Measurements from ENCODE around the gene FNDC10. TPM values are rescaled to one million over a fixed set of nuclear protein-coding genes. Genes with fewer than 3 reads are reported as not detected.

The FNDC10 gene
- total RNA-seq, 1 experiment from 2014 or later, result 15.2 TPM

GRCh38 chr1:1609822-1610485 lies 10.0 kb upstream of the FNDC10 start:
- Histone ChIP-seq H3K23me2 (ENCODE audit: insufficient read length, low read depth, low read length, poor library complexity, severe bottlenecking) (peaks cover 7% of the 10 kb centered on the region), H3K4me2 (ENCODE audit: insufficient read depth, insufficient read length, low read length) (no peak overlapping the region), H2AK5ac (ENCODE audit: insufficient read length, low read length) (no peak overlapping the region), H3K79me2 (ENCODE audit: insufficient read depth, low read length) (no peaks in the 10 kb centered on the region), H3K23ac (ENCODE audit: insufficient read length, low read depth, low read length) (no peak overlapping the region), H3K9ac (ENCODE audit: extremely low read depth, insufficient read length, low read length) (no peak overlapping the region), H3K9me3 (ENCODE audit: control insufficient read depth, low read depth, low read length) (no peaks in the 10 kb centered on the region), H4K5ac (ENCODE audit: insufficient read length, low read depth, low read length) (no peak overlapping the region), H2BK5ac (ENCODE audit: insufficient read length, low read length) (no peak overlapping the region), H4K91ac (ENCODE audit: insufficient read length, low read depth, low read length) (no peak overlapping the region), H4K20me1 (ENCODE audit: control insufficient read depth, insufficient read depth, insufficient read length) (no peaks in the 10 kb centered on the region), H2AFZ (ENCODE audit: low read length) (no peak overlapping the region), H2BK20ac (ENCODE audit: low read depth, low read length, poor library complexity, severe bottlenecking) (no peak overlapping the region), H3K18ac (ENCODE audit: insufficient read length, low read depth, low read length) (no peak overlapping the region), H2BK12ac (ENCODE audit: insufficient read length, low read depth, low read length) (no peak overlapping the region), H2BK120ac (ENCODE audit: low read depth, low read length, poor library complexity, severe bottlenecking) (no peak overlapping the region), H3K27me3 (ENCODE audit: insufficient read depth, low read length) (no peaks in the 10 kb centered on the region), H3T11ph (ENCODE audit: low read length) (no peak overlapping the region), H3K14ac (ENCODE audit: insufficient read depth, low read length) (no peak overlapping the region), H3K79me1 (ENCODE audit: insufficient read depth, low read depth, low read length, poor library complexity, severe bottlenecking) (no peaks in the 10 kb centered on the region), H3K4ac (ENCODE audit: low read depth, low read length) (no peak overlapping the region), H3K27ac (ENCODE audit: insufficient read length, low read depth, low read length) (no peak overlapping the region), H4K8ac (replicated peaks; ENCODE audit: insufficient read length, low read depth, low read length) (no peak overlapping the region), H3K56ac (ENCODE audit: insufficient read length, low read depth, low read length) (no peak overlapping the region), H3K4me1 (ENCODE audit: insufficient read depth, low read length) (peaks cover 5% of the 10 kb centered on the region; the same call in 1 of the 2 replicates), H2BK15ac (ENCODE audit: low read depth, low read length) (no peak overlapping the region)
- no peak for TF ChIP-seq CTCF (conservative IDR thresholded peaks at IDR 0.05)
- DNase-seq, result no peak
- Mint-ChIP-seq H3K27ac (0 out of 7 replicates have a peak overlapping the region, but pooled peaks of 1 of the 3 experiments have one; percentile 7), H3K36me3 (ENCODE audit: insufficient read depth in 1 of 3, low read depth in 3 of 3) (peaks cover 0 to 7% (median 0%) of the 10 kb centered on the region in 3 experiments; a peak in 2 of 7 replicates), H3K4me1 (peaks cover 13 to 16% of the 10 kb centered on the region in 2 experiments), H3K9me3 (no peaks in the 10 kb centered on the region; a peak in 1 of 5 replicates), H3K27me3 (ENCODE audit: low read depth) (peaks cover 5% of the 10 kb centered on the region), H3K4me3 (peak overlapping the region in 1 of 2 experiments; percentile 29; a peak in 2 of 5 replicates)
- WGBS (ENCODE audit: extremely low coverage, insufficient read length, low lambda C conversion rate), result no CpG with 5 or more reads among the region's 12 CpGs
